Stomach (tissue), 9 donors: Measurements from ENCODE around the gene STARD7. TPM values are rescaled to one million over a fixed set of nuclear protein-coding genes. Genes with fewer than 3 reads are reported as not detected.

Source experiments
- DNase-seq, 2 donors: peaks; one replicate each; pipeline versions ENCODE4 v3.0.0 to v3.0.0-alpha.2; 2013 to 2019
- H3K27ac ChIP-seq, 5 donors: fragments of 200-600 bp in 4 of 5; sonication (generic) in 4 of 5; one replicate each; pipeline ENCODE4 v1.5.1; 2013 to 2019; ENCODE audit warnings: mild to moderate bottlenecking in 1 of 5, moderate library complexity in 1 of 5
- H3K27me3 ChIP-seq, 3 donors: fragments of 200-600 bp; sonication (generic); one replicate each; pipeline ENCODE4 v1.5.1; 2017 to 2019; ENCODE audit warnings: mixed run types in 1 of 3
- H3K36me3 ChIP-seq, 4 donors: fragments of 200-600 bp; sonication (generic); 1 replicate in 3 of 4; 2 replicates in 1 of 4; pipeline ENCODE4 v1.5.1; 2016 to 2019
- H3K4me1 ChIP-seq, 4 donors: fragments of 200-600 bp; sonication (generic); one replicate each; pipeline ENCODE4 v1.5.1; 2016 to 2019
- H3K4me3 ChIP-seq, 4 donors: fragments of 200-600 bp; sonication (generic) in 3 of 4; one replicate each; pipeline ENCODE4 v1.5.1; 2016 to 2019; ENCODE audit warnings: mild to moderate bottlenecking in 1 of 4
- H3K9me3 ChIP-seq, 4 donors: fragments of 200-600 bp; sonication (generic); one replicate each; pipeline ENCODE4 v1.5.1; 2016 to 2019
- EP300 ChIP-seq: sonication (generic); formaldehyde crosslinking; IDR thresholded peaks from one replicate; pipeline ENCODE4 v1.6.1; 2017; ENCODE audit warnings: antibody characterized with exemption
- POLR2A ChIP-seq, 4 donors: fragments of 450-650 bp; IDR thresholded peaks; one replicate each; pipeline ENCODE4 v1.6.1; 2016; ENCODE audit warnings: antibody characterized with exemption in 4 of 4, control low read depth in 2 of 4, mild to moderate bottlenecking in 1 of 4, moderate library complexity in 1 of 4
- POLR2AphosphoS5 ChIP-seq, 3 donors: sonication (generic); formaldehyde crosslinking; IDR thresholded peaks; one replicate each; pipeline ENCODE4 v1.6.1; 2016; ENCODE audit warnings: antibody characterized with exemption in 3 of 3
- WGBS, 5 donors: extraction: QIAGEN DNeasy Blood & Tissue Kit in 3 of 5; methylation state at CpG; one replicate each; pipeline versions ENCODE4 v1.1.5 to v1.1.7; 2013 to 2018; 5-methylcytosine and 5-hydroxymethylcytosine counted together
- intact Hi-C: fragments of 100-400 bp; cut with DNase I; formaldehyde crosslinking; loops from one replicate; pipeline ENCODE4 v1.15.1; 2023; ENCODE audit warnings: low total_unique reads
- polyA plus RNA-seq, 3 donors: library from polyadenylated mRNA; stranded (reverse); fragments of 200-250 nt; gene quantifications; one replicate each; pipeline ENCODE4 v1.2.3, GENCODE V29; 2013
- total RNA-seq, 5 donors: library from RNA; depleted of rRNA; stranded (reverse); fragments of >200 nt; gene quantifications; one replicate each; pipeline versions ENCODE4 v1.1.0 to v1.2.3, GENCODE V29; 2014 to 2016
- TF ChIP-seq, protein P1 (sequence below), 7 experiments: fragments of 450-650 bp in 4 of 7; fragments of 200-600 bp in 3 of 7; sonication (generic) in 3 of 7; IDR thresholded peaks; one replicate each; pipeline ENCODE4 v1.5.1; 2016 to 2019; ENCODE audit warnings: antibody characterized with exemption in 7 of 7, control low read depth in 2 of 7, mild to moderate bottlenecking in 1 of 7
- donor health status: healthy with polysubstance abuse.
- donor health status: Bipolar disorder and iron deficiency.
- donor health status: healthy.

Gene STARD7
- total and polyA plus RNA-seq, 8 donors: 30.3 to 165 (median 48.7) TPM

DNA sequence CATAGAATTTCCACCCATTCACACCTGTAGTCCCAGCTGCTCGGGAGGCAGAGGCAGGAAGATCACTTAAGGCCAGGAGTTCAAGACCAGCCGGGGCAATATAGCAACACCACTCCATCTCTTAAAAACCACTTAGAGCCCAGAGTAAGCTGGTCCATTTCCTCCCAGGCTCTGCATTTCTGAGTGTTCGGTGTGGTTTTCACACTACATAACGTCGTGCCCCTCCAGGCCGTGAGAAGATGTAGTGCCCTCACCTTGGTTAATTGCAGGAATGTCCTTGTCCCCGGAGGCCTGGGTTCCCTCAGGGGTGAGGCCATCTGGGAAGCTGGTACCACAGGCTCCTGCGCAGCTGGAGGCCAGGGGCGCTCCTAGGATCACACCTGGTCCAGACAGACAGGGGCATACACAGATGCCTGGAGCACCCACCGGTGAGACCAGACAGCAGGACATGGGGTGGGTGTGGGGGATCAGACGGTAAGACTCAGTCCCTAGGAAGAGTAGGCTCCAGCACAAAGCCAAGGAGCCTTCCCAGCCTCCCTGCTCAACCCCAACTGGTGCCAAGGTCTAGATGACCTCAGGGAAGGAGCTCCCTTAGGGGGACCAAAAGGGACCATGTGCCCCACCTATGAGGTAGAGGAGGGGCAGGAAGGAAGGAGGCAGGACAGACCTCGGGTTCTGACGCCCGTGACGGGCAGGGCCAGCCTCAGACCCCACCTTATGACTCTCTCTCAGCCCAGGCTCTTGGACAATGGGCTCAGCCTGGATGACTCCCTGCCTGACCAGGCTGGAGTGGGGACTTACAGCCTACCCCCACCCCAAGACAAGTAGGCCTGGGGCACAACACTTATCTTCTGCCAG is 71.1 kb downstream of the STARD7 start:
- DNase-seq: no peak
- Histone ChIP-seq H3K4me3 (no peak overlapping the region), H3K36me3 (no peaks in the 10 kb centered on the region), H3K27me3 (peaks cover 0 to 28% (median 0%) of the 10 kb centered on the region in 3 donors), H3K4me1 (peaks cover 0 to 13% (median 5%) of the 10 kb centered on the region in 4 donors), H3K9me3 (no peaks in the 10 kb centered on the region), H3K27ac (no peak overlapping the region)
- intact Hi-C loops: no loop called here
- TF ChIP-seq EP300: no peak
- TF ChIP-seq POLR2AphosphoS5 (IDR thresholded peaks at IDR 0.05): no peak
- TF ChIP-seq, protein P1, sequence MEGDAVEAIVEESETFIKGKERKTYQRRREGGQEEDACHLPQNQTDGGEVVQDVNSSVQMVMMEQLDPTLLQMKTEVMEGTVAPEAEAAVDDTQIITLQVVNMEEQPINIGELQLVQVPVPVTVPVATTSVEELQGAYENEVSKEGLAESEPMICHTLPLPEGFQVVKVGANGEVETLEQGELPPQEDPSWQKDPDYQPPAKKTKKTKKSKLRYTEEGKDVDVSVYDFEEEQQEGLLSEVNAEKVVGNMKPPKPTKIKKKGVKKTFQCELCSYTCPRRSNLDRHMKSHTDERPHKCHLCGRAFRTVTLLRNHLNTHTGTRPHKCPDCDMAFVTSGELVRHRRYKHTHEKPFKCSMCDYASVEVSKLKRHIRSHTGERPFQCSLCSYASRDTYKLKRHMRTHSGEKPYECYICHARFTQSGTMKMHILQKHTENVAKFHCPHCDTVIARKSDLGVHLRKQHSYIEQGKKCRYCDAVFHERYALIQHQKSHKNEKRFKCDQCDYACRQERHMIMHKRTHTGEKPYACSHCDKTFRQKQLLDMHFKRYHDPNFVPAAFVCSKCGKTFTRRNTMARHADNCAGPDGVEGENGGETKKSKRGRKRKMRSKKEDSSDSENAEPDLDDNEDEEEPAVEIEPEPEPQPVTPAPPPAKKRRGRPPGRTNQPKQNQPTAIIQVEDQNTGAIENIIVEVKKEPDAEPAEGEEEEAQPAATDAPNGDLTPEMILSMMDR (IDR thresholded peaks at IDR 0.05): no peak
- no peak for TF ChIP-seq POLR2A (IDR thresholded peaks at IDR 0.05)
- 77 to 86% (median 79%) methylated on average over 10 to 15 of the region's 15 CpGs for WGBS, 5 donors

- Histone ChIP-seq H3K27me3 (peaks cover 0 to 28% (median 0%) of the 10 kb centered on the region in 3 donors), H3K9me3 (no peaks in the 10 kb centered on the region), H3K4me1 (peaks cover 0 to 13% (median 5%) of the 10 kb centered on the region in 4 donors), H3K36me3 (no peaks in the 10 kb centered on the region), H3K4me3 (no peak overlapping the region), H3K27ac (no peak overlapping the region)
- DNase-seq: no peak
- WGBS, 5 donors: 85 to 89% (median 88%) methylated on average over 7 to 8 of the region's 8 CpGs
- intact Hi-C loops: no loop called here
- TF ChIP-seq, protein P1 (IDR thresholded peaks at IDR 0.05): no peak
Observed at GRCh38 chr2:96136129-96136720, 72.4 kb downstream of the STARD7 start.

- intact Hi-C loops: no loop called here
- TF ChIP-seq EP300 (no peak), POLR2AphosphoS5 (IDR thresholded peaks at IDR 0.05) (no peak), POLR2A (IDR thresholded peaks at IDR 0.05) (no peak)
- TF ChIP-seq, protein P1 (IDR thresholded peaks at IDR 0.05): no peak
- Histone ChIP-seq H3K4me1 (peaks cover 0 to 13% (median 5%) of the 10 kb centered on the region in 4 donors), H3K36me3 (no peaks in the 10 kb centered on the region), H3K27me3 (peaks cover 0 to 28% (median 0%) of the 10 kb centered on the region in 3 donors), H3K4me3 (no peak overlapping the region), H3K9me3 (no peaks in the 10 kb centered on the region), H3K27ac (no peak overlapping the region)
- WGBS, 5 donors: 70 to 91% (median 79%) methylated on average over 3 to 5 of the region's 5 CpGs
- no peak for DNase-seq
Observed at GRCh38 chr2:96135621-96136020, 73.0 kb downstream of the STARD7 start.

DNA sequence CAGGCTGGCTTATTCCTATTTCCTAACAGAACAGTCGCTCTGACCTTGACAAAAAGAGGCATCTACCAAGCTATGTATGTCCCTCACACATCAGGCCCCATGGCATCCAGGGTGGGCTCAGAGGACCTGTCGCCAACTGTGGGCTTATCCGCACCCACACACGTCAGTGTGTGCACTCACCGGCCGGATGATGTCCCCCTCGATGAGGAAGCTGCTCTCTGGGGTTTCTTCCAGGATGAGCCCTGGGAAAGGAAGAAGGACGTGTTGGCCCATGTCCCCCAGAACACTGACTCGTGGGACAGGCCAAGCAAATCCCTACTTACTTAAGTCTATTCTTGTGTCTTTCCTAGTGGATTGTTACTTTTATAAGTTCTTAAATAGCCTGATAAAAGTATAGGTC is 73.5 kb downstream of the STARD7 start:
- WGBS, 5 donors: 83 to 90% (median 87%) methylated on average over 9 of the region's 9 CpGs
- intact Hi-C loops: no loop called here

More for the DNA sequence above, 73.5 kb downstream of the STARD7 start:
- no peak for DNase-seq
- Histone ChIP-seq H3K4me1 (peaks cover 0 to 13% (median 5%) of the 10 kb centered on the region in 4 donors), H3K27me3 (peaks cover 0 to 28% (median 0%) of the 10 kb centered on the region in 3 donors), H3K9me3 (no peaks in the 10 kb centered on the region), H3K36me3 (no peaks in the 10 kb centered on the region), H3K4me3 (no peak overlapping the region), H3K27ac (no peak overlapping the region)
- no peak for TF ChIP-seq POLR2AphosphoS5 (IDR thresholded peaks at IDR 0.05)
- no peak for TF ChIP-seq POLR2A (IDR thresholded peaks at IDR 0.05)

Other genes starting within 250 kb of the STARD7 start
- 100 to 1,000 TPM in 4 of 5 donors, 10 to 100 TPM in 1; 67.2 to 582 (median 252) TPM for gene ANKRD36C, start 217.0 kb downstream of the STARD7 start, total RNA-seq
- 1 to 10 TPM; 1.5 to 5.4 (median 4.3) TPM for gene ANKRD36C, start 217.0 kb downstream of the STARD7 start, polyA plus RNA-seq
- gene GPAT2, start 173.9 kb downstream of the STARD7 start, total RNA-seq: 10 to 100 TPM in 1 of 5 donors, 1 to 10 TPM in 4; 2.6 to 13.6 (median 5.0) TPM
- gene GPAT2, start 173.9 kb downstream of the STARD7 start, polyA plus RNA-seq: 1 to 10 TPM in 2 of 3 donors, under 1 TPM in 1; 0.37 to 3.8 (median 3.7) TPM
- 1 to 10 TPM in 2 of 5 donors, under 1 TPM in 1, not detected in 2; 0.43 to 2.9 (median 2.0) TPM for gene ADRA2B, start 92.3 kb downstream of the STARD7 start, total RNA-seq
- gene ADRA2B, start 92.3 kb downstream of the STARD7 start, polyA plus RNA-seq: under 1 TPM; 0.15 to 0.45 (median 0.19) TPM
- not detected for gene ASTL, start 70.3 kb downstream of the STARD7 start, total RNA-seq
- under 1 TPM in 1 of 3 donors, not detected in 2; 0.08 TPM for gene ASTL, start 70.3 kb downstream of the STARD7 start, polyA plus RNA-seq
- gene DUSP2, start 63.4 kb downstream of the STARD7 start, total RNA-seq: 1 to 10 TPM; 4.0 to 9.4 (median 8.1) TPM
- gene DUSP2, start 63.4 kb downstream of the STARD7 start, polyA plus RNA-seq: 1 to 10 TPM; 3.6 to 6.1 (median 4.7) TPM
- 10 to 100 TPM in 4 of 5 donors, 1 to 10 TPM in 1; 5.8 to 51.6 (median 21.9) TPM for gene TMEM127, start 57.2 kb upstream of the STARD7 start, total RNA-seq
- gene TMEM127, start 57.2 kb upstream of the STARD7 start, polyA plus RNA-seq: 10 to 100 TPM in 1 of 3 donors, 1 to 10 TPM in 2; 5.7 to 11.4 (median 9.6) TPM
- gene CIAO1, start 57.4 kb upstream of the STARD7 start, total RNA-seq: 100 to 1,000 TPM in 2 of 5 donors, 10 to 100 TPM in 3; 58.3 to 161 (median 95.3) TPM
- gene CIAO1, start 57.4 kb upstream of the STARD7 start, polyA plus RNA-seq: 10 to 100 TPM; 29.3 to 43.4 (median 42.3) TPM
- gene SNRNP200, start 96.7 kb upstream of the STARD7 start, total RNA-seq: 100 to 1,000 TPM in 2 of 5 donors, 10 to 100 TPM in 3; 74.0 to 184 (median 88.1) TPM
- 10 to 100 TPM; 31.2 to 67.1 (median 33.8) TPM for gene SNRNP200, start 96.7 kb upstream of the STARD7 start, polyA plus RNA-seq
- 1 to 10 TPM in 1 of 5 donors, under 1 TPM in 1, not detected in 3; 0.29 to 3.9 TPM for gene ITPRIPL1, start 116.5 kb upstream of the STARD7 start, total RNA-seq
- under 1 TPM in 2 of 3 donors, not detected in 1; 0.44 to 0.78 TPM for gene ITPRIPL1, start 116.5 kb upstream of the STARD7 start, polyA plus RNA-seq
- gene NCAPH, start 126.9 kb upstream of the STARD7 start, total RNA-seq: 1 to 10 TPM; 1.3 to 7.7 (median 1.8) TPM
- gene NCAPH, start 126.9 kb upstream of the STARD7 start, polyA plus RNA-seq: 1 to 10 TPM; 3.1 to 4.7 (median 3.3) TPM